HepG2 (cell line): ENCODE measurements around the gene PKNOX2. TPM values are rescaled to one million over a fixed set of nuclear protein-coding genes. Genes with fewer than 3 reads are reported as not detected.

Experiments used
- ATRX ChIP-seq: sonication (generic); formaldehyde crosslinking; IDR thresholded peaks from 2 replicates; pipeline ENCODE4 v1.4.0; 2020; ENCODE audit warnings: missing genetic modification reagents, borderline replicate concordance
- CEBPB ChIP-seq: IDR thresholded peaks from 2 replicates; pipeline ENCODE4 v1.6.1; 2011; ENCODE audit warnings: low read depth, low read length, improper control_type of control experiment, borderline replicate concordance
- HOXA7 ChIP-seq: sonication (generic); formaldehyde crosslinking; IDR thresholded peaks from 2 replicates; pipeline ENCODE4 v1.8.1; 2022; ENCODE audit warnings: mild to moderate bottlenecking, missing genetic modification reagents, moderate library complexity
- RXRB ChIP-seq: IDR thresholded peaks from 2 replicates; pipeline ENCODE4 v1.6.1; 2016; ENCODE audit warnings: borderline replicate concordance, missing genetic modification reagents, missing compliant biosample characterization
- SAP130 ChIP-seq: IDR thresholded peaks from 2 replicates; pipeline ENCODE4 v1.6.1; 2016; ENCODE audit warnings: low read depth
- ZNF263 ChIP-seq: sonication (generic); formaldehyde crosslinking; IDR thresholded peaks from 2 replicates; pipeline ENCODE4 v1.4.0; 2020; ENCODE audit warnings: missing genetic modification reagents
- ZNF468 ChIP-seq: sonication (generic); formaldehyde crosslinking; IDR thresholded peaks from 2 replicates; pipeline ENCODE4 v1.8.0; 2022; ENCODE audit warnings: mild to moderate bottlenecking, moderate library complexity, missing genetic modification reagents
- ZNF841 ChIP-seq: sonication (generic); formaldehyde crosslinking; IDR thresholded peaks from 2 replicates; pipeline ENCODE4 v1.8.1; 2023; ENCODE audit warnings: missing genetic modification reagents, borderline replicate concordance
- polyA plus RNA-seq, 8 experiments: library from polyadenylated mRNA; depleted of rRNA in 3 of 8; stranded (reverse) in 7 of 8; unstranded in 1 of 8; fragments of >200 nt; fragmentation: Illumina TruSeq in 4 of 8; extraction: Trizol in 4 of 8; gene quantifications; 2 replicates each; pipeline versions ENCODE4 v1.2.1 to v1.2.3, GENCODE V29; 2011 to 2016; ENCODE audit warnings: low read depth in 4 of 8, missing spikeins in 1 of 8, mixed read lengths in 1 of 8; ENCODE audit not compliant: insufficient read depth in 1 of 8
- total RNA-seq, 5 experiments: library from RNA; depleted of rRNA; stranded (reverse); fragments of >200 nt; fragmentation: Illumina TruSeq; extraction: Trizol; gene quantifications; 2 replicates each; pipeline ENCODE4 v1.2.3, GENCODE V29; 2016; ENCODE audit warnings: low read depth in 1 of 5
- TF ChIP-seq, protein P1 (sequence below): sonication (generic); formaldehyde crosslinking; IDR thresholded peaks from 2 replicates; pipeline ENCODE4 v1.4.0; 2020; ENCODE audit warnings: missing genetic modification reagents
- TF ChIP-seq, protein P2 (sequence below), 2 experiments: sonication (generic) in 1 of 2; formaldehyde crosslinking in 1 of 2; IDR thresholded peaks; 2 replicates each; pipeline versions ENCODE4 v1.5.1 to v1.6.1; 2011 to 2020; ENCODE audit warnings: borderline replicate concordance in 1 of 2, low read depth in 1 of 2, low read length in 1 of 2, mild to moderate bottlenecking in 1 of 2, missing genetic modification reagents in 1 of 2, moderate library complexity in 1 of 2
- TF ChIP-seq, protein P3 (sequence below): sonication (generic); formaldehyde crosslinking; IDR thresholded peaks from 2 replicates; pipeline ENCODE4 v1.4.0; 2020; ENCODE audit warnings: missing genetic modification reagents
- TF ChIP-seq, protein P4 (sequence below): sonication (generic); formaldehyde crosslinking; IDR thresholded peaks from 2 replicates; pipeline ENCODE4 v1.9.0; 2022; ENCODE audit warnings: missing genetic modification reagents, mild to moderate bottlenecking, borderline replicate concordance
- TF ChIP-seq, protein P5 (sequence below): IDR thresholded peaks from 2 replicates; pipeline ENCODE4 v1.4.0; 2020; ENCODE audit warnings: mild to moderate bottlenecking, missing genetic modification reagents

The PKNOX2 gene
- total and polyA plus RNA-seq, 2 of the 13 experiments (the other 11 are each of a cell fraction or from before 2014, with no cell fraction given) = not detected

DNA sequence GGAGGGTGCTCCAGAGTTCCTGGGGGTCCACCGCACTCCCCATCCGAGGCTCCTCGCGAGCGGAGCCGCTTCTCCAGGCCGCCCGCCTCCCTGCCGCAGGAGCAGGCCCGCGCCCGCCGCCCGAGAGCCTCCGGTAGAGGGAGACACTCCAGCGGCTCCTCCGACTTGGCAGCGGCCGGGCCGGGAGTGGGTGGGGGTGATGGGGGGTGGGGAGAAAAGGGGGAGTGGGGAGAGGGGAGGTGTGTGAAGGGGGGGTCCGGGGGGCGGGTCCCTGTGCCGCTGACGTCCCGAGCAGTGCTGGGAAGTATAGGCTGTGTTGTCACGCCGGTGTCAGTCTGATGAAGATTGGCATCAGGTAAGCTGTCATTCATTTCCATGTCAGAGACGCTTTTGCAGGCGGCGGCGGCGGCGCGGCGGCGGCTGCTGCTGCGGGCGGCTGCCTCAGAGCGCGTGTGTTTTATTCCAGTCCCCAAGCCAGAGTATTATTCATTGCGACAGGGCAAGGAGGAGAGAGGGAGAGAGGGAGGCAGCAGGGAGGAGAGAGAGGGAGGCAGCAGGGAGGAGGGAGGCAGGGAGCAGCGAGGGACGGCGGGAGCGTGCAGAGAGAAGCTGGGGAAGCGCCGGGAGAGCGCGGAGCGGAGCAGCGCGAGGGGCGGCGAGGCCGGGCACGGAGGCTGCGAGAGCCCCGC is at the start of gene PKNOX2 (continued):
- TF ChIP-seq, protein P1, sequence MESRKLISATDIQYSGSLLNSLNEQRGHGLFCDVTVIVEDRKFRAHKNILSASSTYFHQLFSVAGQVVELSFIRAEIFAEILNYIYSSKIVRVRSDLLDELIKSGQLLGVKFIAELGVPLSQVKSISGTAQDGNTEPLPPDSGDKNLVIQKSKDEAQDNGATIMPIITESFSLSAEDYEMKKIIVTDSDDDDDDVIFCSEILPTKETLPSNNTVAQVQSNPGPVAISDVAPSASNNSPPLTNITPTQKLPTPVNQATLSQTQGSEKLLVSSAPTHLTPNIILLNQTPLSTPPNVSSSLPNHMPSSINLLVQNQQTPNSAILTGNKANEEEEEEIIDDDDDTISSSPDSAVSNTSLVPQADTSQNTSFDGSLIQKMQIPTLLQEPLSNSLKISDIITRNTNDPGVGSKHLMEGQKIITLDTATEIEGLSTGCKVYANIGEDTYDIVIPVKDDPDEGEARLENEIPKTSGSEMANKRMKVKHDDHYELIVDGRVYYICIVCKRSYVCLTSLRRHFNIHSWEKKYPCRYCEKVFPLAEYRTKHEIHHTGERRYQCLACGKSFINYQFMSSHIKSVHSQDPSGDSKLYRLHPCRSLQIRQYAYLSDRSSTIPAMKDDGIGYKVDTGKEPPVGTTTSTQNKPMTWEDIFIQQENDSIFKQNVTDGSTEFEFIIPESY (CRISPR knock-in tag) = no peak
- TF ChIP-seq, protein P2, sequence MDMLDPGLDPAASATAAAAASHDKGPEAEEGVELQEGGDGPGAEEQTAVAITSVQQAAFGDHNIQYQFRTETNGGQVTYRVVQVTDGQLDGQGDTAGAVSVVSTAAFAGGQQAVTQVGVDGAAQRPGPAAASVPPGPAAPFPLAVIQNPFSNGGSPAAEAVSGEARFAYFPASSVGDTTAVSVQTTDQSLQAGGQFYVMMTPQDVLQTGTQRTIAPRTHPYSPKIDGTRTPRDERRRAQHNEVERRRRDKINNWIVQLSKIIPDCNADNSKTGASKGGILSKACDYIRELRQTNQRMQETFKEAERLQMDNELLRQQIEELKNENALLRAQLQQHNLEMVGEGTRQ (IDR thresholded peaks at IDR 0.05; ENCODE audit: low read depth, low read length) = no peak
- TF ChIP-seq, protein P2 (CRISPR knock-in tag; IDR thresholded peaks at IDR 0.05; ENCODE audit: borderline replicate concordance) = no peak
- TF ChIP-seq, protein P3, sequence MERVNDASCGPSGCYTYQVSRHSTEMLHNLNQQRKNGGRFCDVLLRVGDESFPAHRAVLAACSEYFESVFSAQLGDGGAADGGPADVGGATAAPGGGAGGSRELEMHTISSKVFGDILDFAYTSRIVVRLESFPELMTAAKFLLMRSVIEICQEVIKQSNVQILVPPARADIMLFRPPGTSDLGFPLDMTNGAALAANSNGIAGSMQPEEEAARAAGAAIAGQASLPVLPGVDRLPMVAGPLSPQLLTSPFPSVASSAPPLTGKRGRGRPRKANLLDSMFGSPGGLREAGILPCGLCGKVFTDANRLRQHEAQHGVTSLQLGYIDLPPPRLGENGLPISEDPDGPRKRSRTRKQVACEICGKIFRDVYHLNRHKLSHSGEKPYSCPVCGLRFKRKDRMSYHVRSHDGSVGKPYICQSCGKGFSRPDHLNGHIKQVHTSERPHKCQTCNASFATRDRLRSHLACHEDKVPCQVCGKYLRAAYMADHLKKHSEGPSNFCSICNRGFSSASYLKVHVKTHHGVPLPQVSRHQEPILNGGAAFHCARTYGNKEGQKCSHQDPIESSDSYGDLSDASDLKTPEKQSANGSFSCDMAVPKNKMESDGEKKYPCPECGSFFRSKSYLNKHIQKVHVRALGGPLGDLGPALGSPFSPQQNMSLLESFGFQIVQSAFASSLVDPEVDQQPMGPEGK (CRISPR knock-in tag) = peak; percentile 51; the same call in 1 of the 2 replicates
- no peak for TF ChIP-seq CEBPB
- no peak for TF ChIP-seq RXRB (CRISPR knock-in tag)
- TF ChIP-seq, protein P4, sequence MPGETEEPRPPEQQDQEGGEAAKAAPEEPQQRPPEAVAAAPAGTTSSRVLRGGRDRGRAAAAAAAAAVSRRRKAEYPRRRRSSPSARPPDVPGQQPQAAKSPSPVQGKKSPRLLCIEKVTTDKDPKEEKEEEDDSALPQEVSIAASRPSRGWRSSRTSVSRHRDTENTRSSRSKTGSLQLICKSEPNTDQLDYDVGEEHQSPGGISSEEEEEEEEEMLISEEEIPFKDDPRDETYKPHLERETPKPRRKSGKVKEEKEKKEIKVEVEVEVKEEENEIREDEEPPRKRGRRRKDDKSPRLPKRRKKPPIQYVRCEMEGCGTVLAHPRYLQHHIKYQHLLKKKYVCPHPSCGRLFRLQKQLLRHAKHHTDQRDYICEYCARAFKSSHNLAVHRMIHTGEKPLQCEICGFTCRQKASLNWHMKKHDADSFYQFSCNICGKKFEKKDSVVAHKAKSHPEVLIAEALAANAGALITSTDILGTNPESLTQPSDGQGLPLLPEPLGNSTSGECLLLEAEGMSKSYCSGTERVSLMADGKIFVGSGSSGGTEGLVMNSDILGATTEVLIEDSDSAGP = no peak
- TF ChIP-seq ZNF468 (CRISPR knock-in tag) = no peak
- no peak for TF ChIP-seq HOXA7
- peak; percentile 63 for TF ChIP-seq ZNF263
- TF ChIP-seq SAP130 (CRISPR knock-in tag) = no peak
- TF ChIP-seq ZNF841 (CRISPR knock-in tag) = no peak
- no peak for TF ChIP-seq ATRX (CRISPR knock-in tag)
- TF ChIP-seq, protein P5, sequence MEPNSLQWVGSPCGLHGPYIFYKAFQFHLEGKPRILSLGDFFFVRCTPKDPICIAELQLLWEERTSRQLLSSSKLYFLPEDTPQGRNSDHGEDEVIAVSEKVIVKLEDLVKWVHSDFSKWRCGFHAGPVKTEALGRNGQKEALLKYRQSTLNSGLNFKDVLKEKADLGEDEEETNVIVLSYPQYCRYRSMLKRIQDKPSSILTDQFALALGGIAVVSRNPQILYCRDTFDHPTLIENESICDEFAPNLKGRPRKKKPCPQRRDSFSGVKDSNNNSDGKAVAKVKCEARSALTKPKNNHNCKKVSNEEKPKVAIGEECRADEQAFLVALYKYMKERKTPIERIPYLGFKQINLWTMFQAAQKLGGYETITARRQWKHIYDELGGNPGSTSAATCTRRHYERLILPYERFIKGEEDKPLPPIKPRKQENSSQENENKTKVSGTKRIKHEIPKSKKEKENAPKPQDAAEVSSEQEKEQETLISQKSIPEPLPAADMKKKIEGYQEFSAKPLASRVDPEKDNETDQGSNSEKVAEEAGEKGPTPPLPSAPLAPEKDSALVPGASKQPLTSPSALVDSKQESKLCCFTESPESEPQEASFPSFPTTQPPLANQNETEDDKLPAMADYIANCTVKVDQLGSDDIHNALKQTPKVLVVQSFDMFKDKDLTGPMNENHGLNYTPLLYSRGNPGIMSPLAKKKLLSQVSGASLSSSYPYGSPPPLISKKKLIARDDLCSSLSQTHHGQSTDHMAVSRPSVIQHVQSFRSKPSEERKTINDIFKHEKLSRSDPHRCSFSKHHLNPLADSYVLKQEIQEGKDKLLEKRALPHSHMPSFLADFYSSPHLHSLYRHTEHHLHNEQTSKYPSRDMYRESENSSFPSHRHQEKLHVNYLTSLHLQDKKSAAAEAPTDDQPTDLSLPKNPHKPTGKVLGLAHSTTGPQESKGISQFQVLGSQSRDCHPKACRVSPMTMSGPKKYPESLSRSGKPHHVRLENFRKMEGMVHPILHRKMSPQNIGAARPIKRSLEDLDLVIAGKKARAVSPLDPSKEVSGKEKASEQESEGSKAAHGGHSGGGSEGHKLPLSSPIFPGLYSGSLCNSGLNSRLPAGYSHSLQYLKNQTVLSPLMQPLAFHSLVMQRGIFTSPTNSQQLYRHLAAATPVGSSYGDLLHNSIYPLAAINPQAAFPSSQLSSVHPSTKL (CRISPR knock-in tag) = no peak
